ENCODE measurements around the gene CNTD1.

Gene CNTD1

DNA sequence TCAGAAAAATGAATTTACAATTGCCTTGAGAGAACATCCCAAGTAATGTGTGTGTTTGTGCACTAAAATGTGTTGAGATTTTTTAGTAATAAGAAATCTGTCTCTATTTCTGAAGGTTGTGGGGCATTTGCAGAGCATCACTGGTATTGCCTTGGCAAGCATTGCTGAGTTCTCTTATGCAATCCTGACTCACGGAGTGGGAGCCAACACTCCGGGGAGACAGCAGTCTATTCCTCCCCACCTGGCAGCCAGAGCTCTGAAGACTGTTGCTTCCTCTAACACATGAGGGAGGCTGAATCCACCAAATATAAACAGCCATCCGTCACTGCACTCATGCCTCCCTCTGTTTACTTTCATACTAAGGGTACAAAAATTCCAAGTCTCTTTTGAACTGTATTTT is 10.6 kb downstream of the CNTD1 start:
- no peak overlapping the region for H3K4me2 ChIP-seq (ENCODE audit: low read length, poor library complexity, severe bottlenecking)
- no peak overlapping the region for H3K4ac ChIP-seq (ENCODE audit: low read depth in 1 of 2, low read length in 2 of 2)
- H2BK12ac ChIP-seq (ENCODE audit: low read length in 2 of 2), result no peak overlapping the region
- H2BK5ac ChIP-seq (ENCODE audit: low read depth, low read length, poor library complexity, severe bottlenecking), result no peak overlapping the region
- H2BK15ac ChIP-seq (ENCODE audit: low read depth, poor library complexity, severe bottlenecking), result no peak overlapping the region
- H3K27ac ChIP-seq (ENCODE audit: low read length, poor library complexity, severe bottlenecking), result no peak overlapping the region
- peak; percentile 72 for DNase-seq
- H3K9me3 ChIP-seq (ENCODE audit: control insufficient read depth, low read length), result no peaks in the 10 kb centered on the region
- WGBS, result 35% methylated on average over 3 of the region's 3 CpGs
- H3K14ac ChIP-seq (ENCODE audit: low read length in 2 of 2), result no peak overlapping the region
- H3K36me3 ChIP-seq (ENCODE audit: control insufficient read depth in 1 of 2, insufficient read depth in 2 of 2, low read depth in 1 of 2, low read length in 2 of 2), result peaks cover 23 to 30% of the 10 kb centered on the region in 2 experiments
- no peak overlapping the region for H4K8ac ChIP-seq (ENCODE audit: low read length)
- peaks cover 4% of the 10 kb centered on the region for H3K79me1 ChIP-seq (replicated peaks; ENCODE audit: low read length, poor library complexity, severe bottlenecking)
- H3K9ac ChIP-seq (ENCODE audit: low read length), result peak overlapping the region; percentile 11
- no peak overlapping the region for H2AFZ ChIP-seq (ENCODE audit: low read depth, low read length)
- no peaks in the 10 kb centered on the region for H3K27me3 ChIP-seq (ENCODE audit: control insufficient read depth in 1 of 2, insufficient read depth in 1 of 2, low read length in 2 of 2)
- peaks cover 1% of the 10 kb centered on the region for H3K4me1 ChIP-seq (ENCODE audit: control insufficient read depth, insufficient read depth, low read depth, low read length)
- no peak overlapping the region for H3K4me3 ChIP-seq (ENCODE audit: insufficient read depth in 1 of 2, low read depth in 1 of 2, low read length in 2 of 2)
- H2AK5ac ChIP-seq (ENCODE audit: low read length, severe bottlenecking), result no peak overlapping the region
- no peak overlapping the region for H2BK120ac ChIP-seq (ENCODE audit: low read depth, low read length)
- H4K91ac ChIP-seq (ENCODE audit: low read length), result no peak overlapping the region
- H3K18ac ChIP-seq (ENCODE audit: low read depth in 1 of 2, low read length in 2 of 2), result no peak overlapping the region
- no peak overlapping the region for H3K23ac ChIP-seq (ENCODE audit: low read length in 2 of 2)

- Histone ChIP-seq H3K18ac (ENCODE audit: low read depth in 1 of 2, low read length in 2 of 2) (no peak overlapping the region), H3K23ac (ENCODE audit: low read length in 2 of 2) (no peak overlapping the region), H2AFZ (ENCODE audit: low read depth, low read length) (no peak overlapping the region), H3K9me3 (ENCODE audit: control insufficient read depth, low read length) (no peaks in the 10 kb centered on the region), H4K8ac (ENCODE audit: low read length) (no peak overlapping the region), H2BK12ac (ENCODE audit: low read length in 2 of 2) (no peak overlapping the region), H2AK5ac (ENCODE audit: low read length, severe bottlenecking) (no peak overlapping the region), H2BK5ac (ENCODE audit: low read depth, low read length, poor library complexity, severe bottlenecking) (no peak overlapping the region), H4K91ac (ENCODE audit: low read length) (no peak overlapping the region), H3K14ac (ENCODE audit: low read length in 2 of 2) (no peak overlapping the region), H2BK15ac (ENCODE audit: low read depth, poor library complexity, severe bottlenecking) (no peak overlapping the region), H3K36me3 (ENCODE audit: control insufficient read depth in 1 of 2, insufficient read depth in 2 of 2, low read depth in 1 of 2, low read length in 2 of 2) (peaks cover 49 to 83% of the 10 kb centered on the region in 2 experiments), H3K9ac (ENCODE audit: low read length) (peak overlapping the region; percentile 55), H3K4ac (ENCODE audit: low read depth in 1 of 2, low read length in 2 of 2) (no peak overlapping the region), H3K79me1 (replicated peaks; ENCODE audit: low read length, poor library complexity, severe bottlenecking) (peaks cover 27% of the 10 kb centered on the region), H3K27ac (ENCODE audit: low read length, poor library complexity, severe bottlenecking) (no peak overlapping the region), H3K27me3 (ENCODE audit: control insufficient read depth in 1 of 2, insufficient read depth in 1 of 2, low read length in 2 of 2) (no peaks in the 10 kb centered on the region), H2BK120ac (ENCODE audit: low read depth, low read length) (no peak overlapping the region), H3K4me3 (ENCODE audit: insufficient read depth in 1 of 2, low read depth in 1 of 2, low read length in 2 of 2) (peak overlapping the region in 1 of 2 experiments; percentile 24), H3K4me1 (ENCODE audit: control insufficient read depth, insufficient read depth, low read depth, low read length) (no peaks in the 10 kb centered on the region), H3K4me2 (ENCODE audit: low read length, poor library complexity, severe bottlenecking) (no peak overlapping the region)
- WGBS, result 64% methylated on average over 8 of the region's 8 CpGs
- DNase-seq, result peak; percentile 87
Measured at GRCh38 chr17:42814633-42815399, 16.2 kb downstream of the CNTD1 start.

- Histone ChIP-seq H3K4ac (ENCODE audit: low read depth in 1 of 2, low read length in 2 of 2) (no peak overlapping the region), H3K27me3 (ENCODE audit: control insufficient read depth in 1 of 2, insufficient read depth in 1 of 2, low read length in 2 of 2) (no peaks in the 10 kb centered on the region), H3K23ac (ENCODE audit: low read length in 2 of 2) (no peak overlapping the region), H3K79me1 (replicated peaks; ENCODE audit: low read length, poor library complexity, severe bottlenecking) (peaks cover 33% of the 10 kb centered on the region), H3K4me3 (ENCODE audit: insufficient read depth in 1 of 2, low read depth in 1 of 2, low read length in 2 of 2) (no peak overlapping the region), H2BK5ac (ENCODE audit: low read depth, low read length, poor library complexity, severe bottlenecking) (no peak overlapping the region), H3K27ac (ENCODE audit: low read length, poor library complexity, severe bottlenecking) (no peak overlapping the region), H2BK12ac (ENCODE audit: low read length in 2 of 2) (no peak overlapping the region), H3K14ac (ENCODE audit: low read length in 2 of 2) (no peak overlapping the region), H3K9ac (ENCODE audit: low read length) (peak overlapping the region; percentile 39), H3K4me1 (ENCODE audit: control insufficient read depth, insufficient read depth, low read depth, low read length) (peaks cover 4% of the 10 kb centered on the region), H4K8ac (ENCODE audit: low read length) (no peak overlapping the region), H2BK120ac (ENCODE audit: low read depth, low read length) (no peak overlapping the region), H2AK5ac (ENCODE audit: low read length, severe bottlenecking) (no peak overlapping the region), H2BK15ac (ENCODE audit: low read depth, poor library complexity, severe bottlenecking) (no peak overlapping the region), H3K18ac (ENCODE audit: low read depth in 1 of 2, low read length in 2 of 2) (no peak overlapping the region), H2AFZ (ENCODE audit: low read depth, low read length) (no peak overlapping the region), H4K91ac (ENCODE audit: low read length) (no peak overlapping the region), H3K36me3 (ENCODE audit: control insufficient read depth in 1 of 2, insufficient read depth in 2 of 2, low read depth in 1 of 2, low read length in 2 of 2) (peaks cover 45 to 92% of the 10 kb centered on the region in 2 experiments), H3K4me2 (ENCODE audit: low read length, poor library complexity, severe bottlenecking) (no peak overlapping the region), H3K9me3 (ENCODE audit: control insufficient read depth, low read length) (no peaks in the 10 kb centered on the region)
- DNase-seq, result no peak
- 68% methylated on average over 1 of the region's 1 CpG for WGBS
Measured at GRCh38 chr17:42817866-42818265, 19.2 kb downstream of the CNTD1 start.

DNA sequence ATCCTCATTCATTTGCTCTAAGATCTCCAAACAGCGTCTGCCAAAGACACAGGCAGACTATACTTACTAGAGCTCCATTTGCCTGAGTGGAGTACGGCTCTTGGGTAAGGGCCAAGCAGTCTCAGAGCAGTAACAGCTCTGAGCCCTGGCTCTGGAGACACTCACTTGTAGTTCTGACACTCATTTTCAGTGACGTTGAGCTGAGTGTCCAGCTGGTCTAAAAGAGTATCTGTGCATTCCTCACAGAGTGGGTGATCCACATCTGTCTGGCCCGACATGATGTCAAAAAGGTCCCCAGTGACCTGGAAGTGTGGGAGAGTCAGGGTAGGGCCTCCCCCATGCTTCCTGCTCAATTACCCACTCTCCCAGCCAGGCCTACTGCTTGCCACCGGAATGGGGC is 19.7 kb downstream of the CNTD1 start:
- no peak overlapping the region for H3K14ac ChIP-seq (ENCODE audit: low read length in 2 of 2)
- peaks cover 45 to 91% of the 10 kb centered on the region in 2 experiments for H3K36me3 ChIP-seq (ENCODE audit: control insufficient read depth in 1 of 2, insufficient read depth in 2 of 2, low read depth in 1 of 2, low read length in 2 of 2)
- H3K9me3 ChIP-seq (ENCODE audit: control insufficient read depth, low read length), result no peaks in the 10 kb centered on the region
- peaks cover 7% of the 10 kb centered on the region for H3K4me1 ChIP-seq (ENCODE audit: control insufficient read depth, insufficient read depth, low read depth, low read length)
- H2AFZ ChIP-seq (ENCODE audit: low read depth, low read length), result no peak overlapping the region
- H3K23ac ChIP-seq (ENCODE audit: low read length in 2 of 2), result no peak overlapping the region
- no peak overlapping the region for H4K91ac ChIP-seq (ENCODE audit: low read length)
- no peak overlapping the region for H4K8ac ChIP-seq (ENCODE audit: low read length)
- WGBS, result 95% methylated on average over 5 of the region's 5 CpGs
- H3K4ac ChIP-seq (ENCODE audit: low read depth in 1 of 2, low read length in 2 of 2), result no peak overlapping the region
- H3K4me3 ChIP-seq (ENCODE audit: insufficient read depth in 1 of 2, low read depth in 1 of 2, low read length in 2 of 2), result no peak overlapping the region
- no peak overlapping the region for H2BK5ac ChIP-seq (ENCODE audit: low read depth, low read length, poor library complexity, severe bottlenecking)
- H2BK12ac ChIP-seq (ENCODE audit: low read length in 2 of 2), result no peak overlapping the region
- H3K79me1 ChIP-seq (replicated peaks; ENCODE audit: low read length, poor library complexity, severe bottlenecking), result peaks cover 33% of the 10 kb centered on the region
- H3K4me2 ChIP-seq (ENCODE audit: low read length, poor library complexity, severe bottlenecking), result no peak overlapping the region
- H3K18ac ChIP-seq (ENCODE audit: low read depth in 1 of 2, low read length in 2 of 2), result no peak overlapping the region
- no peak overlapping the region for H3K27ac ChIP-seq (ENCODE audit: low read length, poor library complexity, severe bottlenecking)
- no peak overlapping the region for H2AK5ac ChIP-seq (ENCODE audit: low read length, severe bottlenecking)
- DNase-seq, result no peak
- H2BK120ac ChIP-seq (ENCODE audit: low read depth, low read length), result no peak overlapping the region
- H3K9ac ChIP-seq (ENCODE audit: low read length), result peak overlapping the region; percentile 39
- no peak overlapping the region for H2BK15ac ChIP-seq (ENCODE audit: low read depth, poor library complexity, severe bottlenecking)
- no peaks in the 10 kb centered on the region for H3K27me3 ChIP-seq (ENCODE audit: control insufficient read depth in 1 of 2, insufficient read depth in 1 of 2, low read length in 2 of 2)

Data from mesenchymal stem cell (in vitro differentiated cells and primary cell).